GM21360 (cell line): ENCODE data around the gene CRYGS.

Experiments used
- ATAC-seq: cut with Tn5 transposase; IDR thresholded peaks from one replicate; pipeline ENCODE4 v1.9.1; 2021; ENCODE audit warnings: mild to moderate bottlenecking, moderate library complexity; ENCODE audit not compliant: unreplicated experiment

The CRYGS gene

DNA sequence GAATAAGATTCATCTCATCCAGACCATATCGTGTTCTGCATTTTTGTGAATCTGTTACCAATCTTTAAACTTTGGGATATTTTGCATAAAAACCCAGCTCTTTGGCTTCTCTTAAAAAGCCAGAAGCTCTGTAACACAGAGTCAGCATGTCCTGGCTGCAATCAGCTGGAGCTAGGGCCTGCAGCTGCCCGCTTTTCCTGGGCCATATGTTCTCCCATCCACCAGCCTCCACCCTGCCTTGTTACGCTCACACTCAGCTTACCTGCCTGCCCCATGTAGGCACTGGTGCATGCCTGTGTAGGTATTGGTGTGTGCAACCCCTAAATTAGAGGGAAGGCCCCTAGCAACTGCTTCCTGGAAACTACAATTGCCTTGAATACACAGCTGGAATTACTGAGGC lies 48.2 kb downstream of the CRYGS start:
- ATAC-seq, result no peak

- no peak for ATAC-seq
These were observed 50.5 kb downstream of the CRYGS start for GRCh38 chr3:186493525-186494255.

DNA sequence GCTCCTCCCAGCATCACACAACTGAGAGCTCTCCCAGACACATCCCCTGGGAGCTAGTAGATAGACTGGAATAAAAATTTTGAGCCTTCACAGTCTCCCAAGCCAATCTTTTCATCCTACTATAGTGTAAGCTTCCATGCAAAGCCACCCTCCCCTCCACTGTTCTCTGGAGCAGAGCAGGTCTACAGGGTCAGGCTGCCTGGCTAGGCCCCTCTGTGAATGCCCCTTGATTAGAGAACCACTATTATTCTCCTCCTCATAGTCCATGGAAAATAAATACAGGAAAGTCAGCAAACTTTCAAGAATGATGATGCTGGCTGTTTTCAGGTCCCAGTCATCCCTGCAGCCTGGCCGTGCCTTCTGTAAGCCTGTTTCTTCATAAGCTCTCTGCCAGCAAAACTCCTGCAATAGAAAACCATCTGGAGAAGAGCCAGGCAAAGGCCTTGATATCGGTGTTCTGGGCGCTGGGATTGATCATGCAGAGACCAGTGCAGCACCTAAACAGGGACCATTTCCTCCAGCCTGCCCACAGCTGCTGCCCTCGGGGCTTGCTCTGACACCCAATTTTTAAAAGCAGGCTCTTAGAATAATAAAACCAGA lies 51.7 kb downstream of the CRYGS start:
- no peak for ATAC-seq

DNA sequence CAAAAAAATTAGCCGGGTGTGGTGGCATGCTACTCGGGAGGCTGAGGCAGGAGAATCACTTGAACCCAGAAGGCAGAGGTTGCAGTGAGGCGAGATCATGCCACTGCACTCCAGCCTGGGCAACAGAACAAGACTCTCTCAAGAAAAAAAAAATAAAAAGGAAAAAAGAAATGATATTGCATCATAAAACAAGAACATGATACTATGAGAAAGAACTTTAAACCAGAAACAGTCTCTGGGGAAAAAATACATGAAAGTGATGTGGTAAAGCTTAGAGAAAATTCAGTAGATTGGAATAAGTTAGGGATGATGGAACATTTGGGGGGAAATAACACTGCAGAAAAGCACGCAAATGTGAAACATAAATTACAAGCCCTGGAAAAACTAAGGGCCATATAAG lies 54.7 kb downstream of the CRYGS start:
- ATAC-seq, result no peak
